ENCODE data around the gene CYP2C9.
"Not testable (repeated sequence)": the region's sequence is repeated elsewhere in the genome, so short reads cannot be mapped to it uniquely, and the experiment has no call there.

Gene CYP2C9

DNA sequence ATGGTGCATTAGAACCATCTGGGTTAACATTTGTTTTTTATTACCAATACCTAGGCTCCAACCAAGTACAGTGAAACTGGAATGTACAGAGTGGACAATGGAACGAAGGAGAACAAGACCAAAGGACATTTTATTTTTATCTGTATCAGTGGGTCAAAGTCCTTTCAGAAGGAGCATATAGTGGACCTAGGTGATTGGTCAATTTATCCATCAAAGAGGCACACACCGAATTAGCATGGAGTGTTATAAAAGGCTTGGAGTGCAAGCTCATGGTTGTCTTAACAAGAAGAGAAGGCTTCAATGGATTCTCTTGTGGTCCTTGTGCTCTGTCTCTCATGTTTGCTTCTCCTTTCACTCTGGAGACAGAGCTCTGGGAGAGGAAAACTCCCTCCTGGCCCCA is at the start of gene CYP2C9:
Gene CYP2C9, plus strand, starts transcription at position 276 of the 400 bp plus-strand sequence. Its CDS starts 25 bp downstream, at position 301.
- no peak for DNase-seq

GRCh38 chr10:94889123-94889522 is 49.3 kb upstream of the CYP2C9 start:
- DNase-seq = no peak

DNA sequence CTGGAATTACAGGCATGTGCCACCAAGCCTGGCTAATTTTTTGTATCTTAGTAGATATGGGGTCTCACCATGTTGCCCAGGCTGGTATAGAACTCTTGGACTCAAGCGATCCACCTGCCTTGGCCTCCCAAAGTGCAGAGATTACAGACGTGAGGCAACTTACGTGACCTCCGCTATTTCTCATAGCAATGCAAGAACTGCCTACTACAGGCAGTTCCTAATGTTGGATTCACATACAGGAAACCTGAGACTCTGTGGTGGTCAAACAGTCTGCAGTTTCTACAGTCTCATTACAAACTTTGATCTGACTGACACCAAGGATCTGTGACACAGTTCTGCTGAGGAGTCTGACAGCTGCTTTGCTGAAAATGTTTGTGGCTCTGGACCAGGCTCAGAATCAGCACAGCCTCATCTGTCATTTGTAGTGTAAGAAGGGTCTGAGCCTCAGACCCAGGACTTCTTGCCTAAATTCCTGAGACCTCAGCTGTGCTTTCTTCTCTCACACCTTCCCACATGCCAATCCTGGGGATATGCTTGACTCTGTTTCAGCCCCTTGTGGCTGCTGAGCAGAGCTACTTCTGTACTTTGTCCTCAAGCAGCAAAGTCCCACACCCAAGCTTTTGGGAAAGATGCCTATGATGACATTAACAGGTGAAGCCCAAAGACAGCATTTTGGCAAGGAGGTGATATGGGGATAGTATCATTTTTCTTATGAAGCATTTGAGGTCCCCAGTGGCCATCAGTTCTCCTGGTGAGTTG is 48.0 kb upstream of the CYP2C9 start:
- DNase-seq = no peak

DNA sequence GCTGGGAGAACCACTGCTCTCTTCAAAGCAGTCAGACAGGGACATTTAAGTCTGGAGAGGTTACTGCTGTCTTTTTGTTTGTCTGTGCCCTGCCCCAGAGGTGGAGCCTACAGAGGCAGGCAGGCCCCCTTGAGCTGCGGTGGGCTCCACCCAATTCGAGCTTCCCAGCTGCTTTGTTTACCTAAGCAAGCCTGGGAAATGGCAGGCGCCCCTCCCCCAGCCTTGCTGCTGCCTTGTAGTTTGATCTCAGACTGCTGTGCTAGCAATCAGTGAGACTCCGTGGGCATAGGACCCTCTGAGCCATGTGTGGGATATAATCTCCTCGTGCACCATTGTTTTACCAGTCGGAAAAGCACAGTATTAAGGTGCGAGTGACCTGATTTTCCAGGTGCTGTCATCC is 40.0 kb upstream of the CYP2C9 start:
- not testable (repeated sequence) for DNase-seq

GRCh38 chr10:94902080-94902479 is 36.4 kb upstream of the CYP2C9 start:
- no peak for DNase-seq

GRCh38 chr10:94902570-94902969 is 35.9 kb upstream of the CYP2C9 start:
- no peak for DNase-seq

- DNase-seq = not testable (repeated sequence)
These were observed 33.8 kb upstream of the CYP2C9 start for GRCh38 chr10:94904506-94905148.

DNA sequence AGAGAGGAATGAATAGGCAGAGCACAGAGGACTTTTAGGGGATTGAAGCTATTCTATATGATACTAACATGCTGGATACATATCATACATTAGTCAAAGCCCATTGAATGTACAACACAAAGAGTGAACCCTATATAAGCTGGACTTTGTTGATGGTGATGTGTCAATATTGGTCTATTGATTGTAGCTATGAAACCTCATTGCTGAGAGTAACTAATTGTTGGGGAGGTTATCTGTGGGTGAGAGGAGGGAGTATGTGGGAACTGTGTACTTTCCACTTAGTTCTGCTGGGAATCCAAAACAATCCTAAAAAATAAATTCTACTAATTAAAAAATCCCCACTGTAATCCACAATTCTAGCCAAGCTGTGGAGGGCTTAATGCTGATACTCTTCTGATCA is 22.0 kb upstream of the CYP2C9 start:
- no peak for DNase-seq

DNA sequence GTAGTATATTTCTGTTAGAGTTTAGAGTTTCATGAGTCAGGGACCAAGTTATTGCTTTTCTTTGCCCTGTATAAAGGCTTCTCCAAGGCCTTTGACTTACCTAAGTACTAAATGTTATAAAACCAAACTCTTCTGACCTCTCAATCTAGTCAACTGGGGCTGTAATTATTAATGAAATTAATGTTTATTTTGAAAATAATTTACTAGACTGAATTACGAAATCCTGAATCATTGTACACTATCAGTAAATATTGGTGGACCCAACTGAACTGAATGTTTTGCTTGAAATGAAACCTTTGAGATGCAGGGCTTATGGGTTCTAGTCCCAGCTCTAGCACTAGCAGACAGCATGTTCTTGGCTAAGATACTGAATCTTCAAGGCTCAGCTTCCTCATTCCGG is 1.7 kb upstream of the CYP2C9 start:
- DNase-seq = no peak

GRCh38 chr10:94943432-94944103 is 5.1 kb downstream of the CYP2C9 start:
- DNase-seq = not testable (repeated sequence)

GRCh38 chr10:94946181-94946580 is 7.7 kb downstream of the CYP2C9 start:
- not testable (repeated sequence) for DNase-seq

GRCh38 chr10:94963901-94964300 is 25.4 kb downstream of the CYP2C9 start:
- no peak for DNase-seq

DNA sequence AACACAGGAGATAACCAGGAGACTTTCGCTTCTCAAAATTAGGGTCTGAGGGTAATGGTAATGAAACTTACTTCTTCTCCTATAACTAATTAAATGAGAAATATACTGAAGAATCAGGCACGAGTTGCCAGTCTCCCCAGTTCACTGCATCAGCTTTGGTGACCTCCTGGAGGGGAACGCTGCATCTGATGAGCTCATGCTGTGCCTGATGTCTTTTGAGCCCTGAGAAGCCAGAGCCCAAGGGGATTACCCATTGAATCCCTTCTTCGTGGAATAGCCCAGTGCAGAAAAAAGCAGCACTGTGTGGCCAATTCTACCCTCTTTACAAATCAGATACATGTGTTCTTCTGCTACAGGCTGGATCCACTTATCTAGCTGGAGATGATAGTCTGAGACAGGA is 45.1 kb downstream of the CYP2C9 start:
- no peak for DNase-seq

DNA sequence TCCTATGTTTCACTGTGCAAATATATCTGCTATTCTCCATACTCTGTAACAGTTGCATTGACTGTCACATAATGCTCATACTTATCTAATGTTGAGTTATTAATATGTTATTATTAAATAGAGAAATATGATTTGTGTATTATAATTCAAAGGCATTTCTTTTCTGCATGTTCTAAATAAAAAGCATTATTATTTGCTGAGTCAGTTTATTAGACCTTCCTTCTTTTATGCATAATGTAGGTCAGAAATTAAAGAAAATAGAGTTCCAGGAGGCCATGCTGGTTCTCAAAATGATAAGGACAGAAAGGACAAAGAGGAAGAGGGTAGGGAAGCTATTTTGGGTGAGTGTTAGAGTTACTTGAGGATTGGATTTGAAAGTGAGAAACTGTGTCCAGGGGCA is 50.7 kb downstream of the CYP2C9 start:
- DNase-seq = no peak

GRCh38 chr10:94991243-94991888 is 52.9 kb downstream of the CYP2C9 start:
- no peak for DNase-seq

DNA sequence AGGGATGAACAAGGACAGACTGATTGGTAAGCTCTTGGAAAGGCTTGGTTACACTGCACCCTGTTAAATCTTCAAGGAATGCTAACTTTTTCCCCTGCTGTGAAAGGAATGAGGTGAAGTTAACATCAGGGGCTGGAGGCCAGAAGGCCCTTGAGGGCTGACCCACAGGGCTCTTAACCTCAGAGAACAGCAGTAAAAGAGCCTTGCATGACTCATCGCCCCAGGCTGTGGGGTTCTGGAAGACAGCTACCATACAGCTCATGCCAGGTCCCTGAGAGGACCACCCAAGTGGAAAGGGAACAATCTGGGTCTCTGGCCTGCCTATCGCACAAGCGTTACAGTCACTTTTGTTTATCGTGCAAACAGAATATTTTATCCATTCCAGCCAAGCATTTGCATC is 54.4 kb downstream of the CYP2C9 start:
- no peak for DNase-seq

GRCh38 chr10:94997741-94998174 is 59.3 kb downstream of the CYP2C9 start:
- no peak for DNase-seq

- no peak for DNase-seq
These were observed 88.0 kb downstream of the CYP2C9 start for GRCh38 chr10:95026461-95026860.

DNA sequence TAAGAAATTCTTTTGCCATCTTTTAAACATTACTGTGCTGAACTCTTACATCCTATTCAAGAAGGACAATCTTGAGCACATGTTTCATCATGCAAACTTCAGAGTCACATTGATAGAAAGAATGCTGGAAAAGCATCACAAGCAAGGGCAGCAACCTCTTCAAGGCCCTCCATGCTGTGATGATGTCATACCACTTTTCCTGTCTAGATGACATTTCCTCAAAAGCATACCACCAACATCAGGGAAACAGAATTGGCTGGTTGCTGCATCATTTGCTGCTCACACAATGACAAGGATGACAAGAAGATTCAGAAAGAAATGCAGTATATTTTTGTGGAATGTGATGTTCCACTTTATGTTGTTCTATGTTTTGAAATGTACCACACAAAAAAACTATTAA is 93.2 kb downstream of the CYP2C9 start:
- DNase-seq = no peak

DNA sequence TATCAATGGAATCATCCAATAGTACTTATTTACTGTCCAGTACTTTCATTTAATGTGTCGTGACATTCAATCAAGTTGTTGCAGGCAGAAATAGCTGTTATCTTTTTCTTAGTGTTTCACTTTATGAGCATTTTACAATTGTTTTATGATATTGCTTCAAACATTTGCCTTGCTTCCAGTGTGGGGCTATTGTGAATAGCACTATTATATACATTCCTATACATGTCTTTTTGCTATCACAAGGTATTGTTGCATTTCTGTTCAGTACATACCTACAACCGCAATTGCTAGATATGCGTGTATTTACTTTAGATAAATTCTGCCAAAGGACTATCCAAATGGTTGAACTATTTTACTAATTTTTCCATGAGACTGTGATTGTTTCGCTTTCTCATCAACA is 95.9 kb downstream of the CYP2C9 start:
- no peak for DNase-seq

- DNase-seq = no peak
These were observed 97.2 kb downstream of the CYP2C9 start for GRCh38 chr10:95035332-95036295.

GRCh38 chr10:95039281-95039680 is 100.8 kb downstream of the CYP2C9 start:
- DNase-seq = no peak
